ENCODE data around the gene MOB3B.

MOB3B gene

GRCh38 chr9:27573634-27574590 is 44.3 kb upstream of the MOB3B start (continued):
- TF ChIP-seq, protein P1, sequence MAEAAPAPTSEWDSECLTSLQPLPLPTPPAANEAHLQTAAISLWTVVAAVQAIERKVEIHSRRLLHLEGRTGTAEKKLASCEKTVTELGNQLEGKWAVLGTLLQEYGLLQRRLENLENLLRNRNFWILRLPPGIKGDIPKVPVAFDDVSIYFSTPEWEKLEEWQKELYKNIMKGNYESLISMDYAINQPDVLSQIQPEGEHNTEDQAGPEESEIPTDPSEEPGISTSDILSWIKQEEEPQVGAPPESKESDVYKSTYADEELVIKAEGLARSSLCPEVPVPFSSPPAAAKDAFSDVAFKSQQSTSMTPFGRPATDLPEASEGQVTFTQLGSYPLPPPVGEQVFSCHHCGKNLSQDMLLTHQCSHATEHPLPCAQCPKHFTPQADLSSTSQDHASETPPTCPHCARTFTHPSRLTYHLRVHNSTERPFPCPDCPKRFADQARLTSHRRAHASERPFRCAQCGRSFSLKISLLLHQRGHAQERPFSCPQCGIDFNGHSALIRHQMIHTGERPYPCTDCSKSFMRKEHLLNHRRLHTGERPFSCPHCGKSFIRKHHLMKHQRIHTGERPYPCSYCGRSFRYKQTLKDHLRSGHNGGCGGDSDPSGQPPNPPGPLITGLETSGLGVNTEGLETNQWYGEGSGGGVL (tag by site-specific recombination; IDR thresholded peaks at IDR 0.05) = no peak
- peak; percentile 41 for TF ChIP-seq REST (tag by site-specific recombination; IDR thresholded peaks at IDR 0.05)
- TF ChIP-seq ZNF362 (tag by site-specific recombination; IDR thresholded peaks at IDR 0.05) = no peak
- TF ChIP-seq ZNF2 (tag by site-specific recombination; IDR thresholded peaks at IDR 0.05) = no peak
- TF ChIP-seq BCL6B (tag by site-specific recombination; IDR thresholded peaks at IDR 0.05) = no peak
- TF ChIP-seq SP3 (tag by site-specific recombination; IDR thresholded peaks at IDR 0.05) = peak; percentile 85
- TF ChIP-seq, protein P2, sequence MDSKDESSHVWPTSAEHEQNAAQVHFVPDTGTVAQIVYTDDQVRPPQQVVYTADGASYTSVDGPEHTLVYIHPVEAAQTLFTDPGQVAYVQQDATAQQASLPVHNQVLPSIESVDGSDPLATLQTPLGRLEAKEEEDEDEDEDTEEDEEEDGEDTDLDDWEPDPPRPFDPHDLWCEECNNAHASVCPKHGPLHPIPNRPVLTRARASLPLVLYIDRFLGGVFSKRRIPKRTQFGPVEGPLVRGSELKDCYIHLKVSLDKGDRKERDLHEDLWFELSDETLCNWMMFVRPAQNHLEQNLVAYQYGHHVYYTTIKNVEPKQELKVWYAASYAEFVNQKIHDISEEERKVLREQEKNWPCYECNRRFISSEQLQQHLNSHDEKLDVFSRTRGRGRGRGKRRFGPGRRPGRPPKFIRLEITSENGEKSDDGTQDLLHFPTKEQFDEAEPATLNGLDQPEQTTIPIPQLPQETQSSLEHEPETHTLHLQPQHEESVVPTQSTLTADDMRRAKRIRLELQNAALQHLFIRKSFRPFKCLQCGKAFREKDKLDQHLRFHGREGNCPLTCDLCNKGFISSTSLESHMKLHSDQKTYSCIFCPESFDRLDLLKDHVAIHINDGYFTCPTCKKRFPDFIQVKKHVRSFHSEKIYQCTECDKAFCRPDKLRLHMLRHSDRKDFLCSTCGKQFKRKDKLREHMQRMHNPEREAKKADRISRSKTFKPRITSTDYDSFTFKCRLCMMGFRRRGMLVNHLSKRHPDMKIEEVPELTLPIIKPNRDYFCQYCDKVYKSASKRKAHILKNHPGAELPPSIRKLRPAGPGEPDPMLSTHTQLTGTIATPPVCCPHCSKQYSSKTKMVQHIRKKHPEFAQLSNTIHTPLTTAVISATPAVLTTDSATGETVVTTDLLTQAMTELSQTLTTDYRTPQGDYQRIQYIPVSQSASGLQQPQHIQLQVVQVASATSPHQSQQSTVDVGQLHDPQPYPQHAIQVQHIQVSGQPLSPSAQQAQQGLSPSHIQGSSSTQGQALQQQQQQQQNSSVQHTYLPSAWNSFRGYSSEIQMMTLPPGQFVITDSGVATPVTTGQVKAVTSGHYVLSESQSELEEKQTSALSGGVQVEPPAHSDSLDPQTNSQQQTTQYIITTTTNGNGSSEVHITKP (tag by site-specific recombination; IDR thresholded peaks at IDR 0.05) = peak; percentile 67
- TF ChIP-seq ZNF624 (tag by site-specific recombination; IDR thresholded peaks at IDR 0.05) = no peak
- TF ChIP-seq FEZF1 (tag by site-specific recombination; IDR thresholded peaks at IDR 0.05) = no peak
- TF ChIP-seq ZNF629 (tag by site-specific recombination; IDR thresholded peaks at IDR 0.05) = peak; percentile 100
- TF ChIP-seq ZNF776 (tag by site-specific recombination; IDR thresholded peaks at IDR 0.05; ENCODE audit: borderline replicate concordance) = no peak
- TF ChIP-seq, protein P3, sequence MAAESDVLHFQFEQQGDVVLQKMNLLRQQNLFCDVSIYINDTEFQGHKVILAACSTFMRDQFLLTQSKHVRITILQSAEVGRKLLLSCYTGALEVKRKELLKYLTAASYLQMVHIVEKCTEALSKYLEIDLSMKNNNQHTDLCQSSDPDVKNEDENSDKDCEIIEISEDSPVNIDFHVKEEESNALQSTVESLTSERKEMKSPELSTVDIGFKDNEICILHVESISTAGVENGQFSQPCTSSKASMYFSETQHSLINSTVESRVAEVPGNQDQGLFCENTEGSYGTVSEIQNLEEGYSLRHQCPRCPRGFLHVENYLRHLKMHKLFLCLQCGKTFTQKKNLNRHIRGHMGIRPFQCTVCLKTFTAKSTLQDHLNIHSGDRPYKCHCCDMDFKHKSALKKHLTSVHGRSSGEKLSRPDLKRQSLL (tag by site-specific recombination; IDR thresholded peaks at IDR 0.05) = no peak
- no peak for TF ChIP-seq ZNF121 (tag by site-specific recombination; IDR thresholded peaks at IDR 0.05)
- TF ChIP-seq, protein P4, sequence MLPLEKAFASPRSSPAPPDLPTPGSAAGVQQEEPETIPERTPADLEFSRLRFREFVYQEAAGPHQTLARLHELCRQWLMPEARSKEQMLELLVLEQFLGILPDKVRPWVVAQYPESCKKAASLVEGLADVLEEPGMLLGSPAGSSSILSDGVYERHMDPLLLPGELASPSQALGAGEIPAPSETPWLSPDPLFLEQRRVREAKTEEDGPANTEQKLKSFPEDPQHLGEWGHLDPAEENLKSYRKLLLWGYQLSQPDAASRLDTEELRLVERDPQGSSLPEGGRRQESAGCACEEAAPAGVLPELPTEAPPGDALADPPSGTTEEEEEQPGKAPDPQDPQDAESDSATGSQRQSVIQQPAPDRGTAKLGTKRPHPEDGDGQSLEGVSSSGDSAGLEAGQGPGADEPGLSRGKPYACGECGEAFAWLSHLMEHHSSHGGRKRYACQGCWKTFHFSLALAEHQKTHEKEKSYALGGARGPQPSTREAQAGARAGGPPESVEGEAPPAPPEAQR (tag by site-specific recombination; IDR thresholded peaks at IDR 0.05) = no peak
- no peak for TF ChIP-seq IKZF3 (tag by site-specific recombination; IDR thresholded peaks at IDR 0.05)
- TF ChIP-seq, protein P5, sequence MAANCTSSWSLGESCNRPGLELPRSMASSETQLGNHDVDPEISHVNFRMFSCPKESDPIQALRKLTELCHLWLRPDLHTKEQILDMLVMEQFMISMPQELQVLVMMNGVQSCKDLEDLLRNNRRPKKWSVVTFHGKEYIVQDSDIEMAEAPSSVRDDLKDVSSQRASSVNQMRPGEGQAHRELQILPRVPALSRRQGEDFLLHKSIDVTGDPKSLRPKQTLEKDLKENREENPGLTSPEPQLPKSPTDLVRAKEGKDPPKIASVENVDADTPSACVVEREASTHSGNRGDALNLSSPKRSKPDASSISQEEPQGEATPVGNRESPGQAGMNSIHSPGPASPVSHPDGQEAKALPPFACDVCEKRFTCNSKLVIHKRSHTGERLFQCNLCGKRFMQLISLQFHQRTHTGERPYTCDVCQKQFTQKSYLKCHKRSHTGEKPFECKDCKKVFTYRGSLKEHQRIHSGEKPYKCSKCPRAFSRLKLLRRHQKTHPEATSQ (tag by site-specific recombination; IDR thresholded peaks at IDR 0.05) = no peak
- no peak for TF ChIP-seq ZNF621 (tag by site-specific recombination; IDR thresholded peaks at IDR 0.05)
- TF ChIP-seq ZNF585B (tag by site-specific recombination; IDR thresholded peaks at IDR 0.05) = no peak
- no peak for TF ChIP-seq ZNF148 (tag by site-specific recombination; IDR thresholded peaks at IDR 0.05; ENCODE audit: borderline replicate concordance)

Data from HEK293 (cell line).